Measurements from ENCODE around the gene YAE1.

YAE1 gene

GRCh38 chr7:39606352-39606751 is 40.1 kb downstream of the YAE1 start:
- no peak for TF ChIP-seq GLIS3 (CRISPR knock-in tag; IDR thresholded peaks at IDR 0.05)
- TF ChIP-seq CREB5 (CRISPR knock-in tag; IDR thresholded peaks at IDR 0.05; ENCODE audit: low read depth) = no peak
- TF ChIP-seq PPARA (CRISPR knock-in tag; IDR thresholded peaks at IDR 0.05; ENCODE audit: borderline replicate concordance) = no peak
- TF ChIP-seq TOX (CRISPR knock-in tag; IDR thresholded peaks at IDR 0.05; ENCODE audit: borderline replicate concordance) = no peak
- no peak for TF ChIP-seq ZNF565 (CRISPR knock-in tag; conservative IDR thresholded peaks at IDR 0.05; ENCODE audit: low read depth)
- TF ChIP-seq ZFP30 (CRISPR knock-in tag; IDR thresholded peaks at IDR 0.05) = no peak

GRCh38 chr7:39606941-39607340 is 40.7 kb downstream of the YAE1 start:
- ATAC-seq = no peak
- TF ChIP-seq RARB (CRISPR knock-in tag; IDR thresholded peaks at IDR 0.05) = no peak

More at GRCh38 chr7:39606352-39606751, 40.1 kb downstream of the YAE1 start:
- no peak for ATAC-seq

GRCh38 chr7:39607865-39608264 is 41.7 kb downstream of the YAE1 start:
- ATAC-seq = no peak
- TF ChIP-seq ZNF8 (CRISPR knock-in tag; IDR thresholded peaks at IDR 0.05) = no peak
- no peak for TF ChIP-seq TCF4 (CRISPR knock-in tag; IDR thresholded peaks at IDR 0.05; ENCODE audit: borderline replicate concordance)
- no peak for TF ChIP-seq ISL1 (CRISPR knock-in tag; IDR thresholded peaks at IDR 0.05)
- no peak for TF ChIP-seq SNAI2 (CRISPR knock-in tag; IDR thresholded peaks at IDR 0.05)
- no peak for TF ChIP-seq TOX (CRISPR knock-in tag; IDR thresholded peaks at IDR 0.05; ENCODE audit: borderline replicate concordance)

- TF ChIP-seq RARB (CRISPR knock-in tag; IDR thresholded peaks at IDR 0.05) = no peak
- TF ChIP-seq ZFP3 (CRISPR knock-in tag; IDR thresholded peaks at IDR 0.05) = no peak
- no peak for TF ChIP-seq ARNTL (CRISPR knock-in tag; IDR thresholded peaks at IDR 0.05; ENCODE audit: borderline replicate concordance, low read depth)
- TF ChIP-seq POU6F1 (CRISPR knock-in tag; IDR thresholded peaks at IDR 0.05; ENCODE audit: borderline replicate concordance, low read depth) = no peak
- no peak for TF ChIP-seq CREB5 (CRISPR knock-in tag; IDR thresholded peaks at IDR 0.05; ENCODE audit: low read depth)
- no peak for TF ChIP-seq BACH2 (CRISPR knock-in tag; IDR thresholded peaks at IDR 0.05; ENCODE audit: borderline replicate concordance)
- no peak for TF ChIP-seq GLIS3 (CRISPR knock-in tag; IDR thresholded peaks at IDR 0.05)
- no peak for TF ChIP-seq CSRNP3 (CRISPR knock-in tag; IDR thresholded peaks at IDR 0.05)
- TF ChIP-seq TOX (CRISPR knock-in tag; IDR thresholded peaks at IDR 0.05; ENCODE audit: borderline replicate concordance) = no peak
- TF ChIP-seq ZNF70 (CRISPR knock-in tag; IDR thresholded peaks at IDR 0.05) = no peak
- TF ChIP-seq SNAI2 (CRISPR knock-in tag; IDR thresholded peaks at IDR 0.05) = no peak
- ATAC-seq = no peak
Observed at GRCh38 chr7:39608278-39608677, 42.1 kb downstream of the YAE1 start.

- peak; percentile 76 for ATAC-seq
- TF ChIP-seq PATZ1 (CRISPR knock-in tag; IDR thresholded peaks at IDR 0.05; ENCODE audit: borderline replicate concordance) (no peak), GLIS3 (CRISPR knock-in tag; IDR thresholded peaks at IDR 0.05) (no peak), CSDC2 (CRISPR knock-in tag; IDR thresholded peaks at IDR 0.05) (0 out of 2 replicates have a peak, but pooled peaks have one; percentile 58), TCF4 (CRISPR knock-in tag; IDR thresholded peaks at IDR 0.05; ENCODE audit: borderline replicate concordance) (no peak; the same call in none of the 2 replicates), ESRRG (CRISPR knock-in tag; IDR thresholded peaks at IDR 0.05) (no peak), TSHZ2 (CRISPR knock-in tag; IDR thresholded peaks at IDR 0.05) (peak; percentile 37; the same call in 1 of the 2 replicates), ISL1 (CRISPR knock-in tag; IDR thresholded peaks at IDR 0.05) (peak; percentile 37; the same call in 1 of the 2 replicates), CREB5 (CRISPR knock-in tag; IDR thresholded peaks at IDR 0.05; ENCODE audit: low read depth) (no peak), ZNF70 (CRISPR knock-in tag; IDR thresholded peaks at IDR 0.05) (0 out of 2 replicates have a peak, but pooled peaks have one; percentile 17)
Observed at GRCh38 chr7:39609113-39609934, 43.1 kb downstream of the YAE1 start.

Data from SK-N-SH treated with all-trans-retinoic acid at 6 μM for 48 hours (cell line).